ENCODE data around the gene FMNL2.

FMNL2 gene

DNA sequence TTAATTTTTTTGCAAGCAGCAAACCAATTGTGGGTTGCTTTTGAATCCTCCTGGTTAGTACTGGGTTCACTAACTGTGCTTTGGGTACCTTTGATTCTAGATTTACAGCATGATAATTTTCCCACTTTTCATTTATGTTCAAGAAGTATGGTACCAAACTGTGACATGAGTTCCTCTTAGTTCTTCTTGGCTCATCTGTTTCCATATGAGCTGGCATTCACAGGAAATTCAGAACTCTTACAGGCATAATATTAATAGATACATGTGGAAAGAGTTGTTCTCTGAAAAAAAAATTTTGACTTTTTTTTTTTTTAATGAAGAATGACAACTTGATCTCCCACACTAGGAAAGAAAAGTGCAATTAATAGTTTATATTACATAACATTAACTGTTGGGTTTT, 59.4 kb downstream of the FMNL2 start:
- DNase-seq (ENCODE audit: low read depth, low spot score): no peak
- no peak overlapping the region for H3K4me3 ChIP-seq (ENCODE audit: low read length)

DNA sequence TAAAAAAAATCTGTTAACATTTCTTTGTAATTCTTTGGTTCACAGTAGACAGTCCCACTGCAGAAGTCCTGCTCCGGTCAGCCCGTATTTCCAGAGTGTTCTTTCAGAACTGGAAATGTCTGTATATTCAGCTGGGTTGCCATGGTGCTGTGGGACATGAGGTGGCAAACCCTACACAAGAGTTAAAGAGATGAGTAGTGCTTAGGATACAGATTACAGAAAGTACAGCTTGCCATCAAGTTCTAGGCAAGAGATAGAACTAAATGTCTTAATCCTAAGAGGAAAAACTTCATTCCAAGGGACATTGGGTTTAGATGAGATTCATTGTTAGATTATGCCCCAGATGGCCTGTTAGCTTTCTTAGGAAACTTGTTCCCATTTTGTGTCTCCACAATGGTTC, 60.1 kb downstream of the FMNL2 start:
- no peak overlapping the region for H3K4me3 ChIP-seq (ENCODE audit: low read length)
- DNase-seq (ENCODE audit: low read depth, low spot score): no peak

DNA sequence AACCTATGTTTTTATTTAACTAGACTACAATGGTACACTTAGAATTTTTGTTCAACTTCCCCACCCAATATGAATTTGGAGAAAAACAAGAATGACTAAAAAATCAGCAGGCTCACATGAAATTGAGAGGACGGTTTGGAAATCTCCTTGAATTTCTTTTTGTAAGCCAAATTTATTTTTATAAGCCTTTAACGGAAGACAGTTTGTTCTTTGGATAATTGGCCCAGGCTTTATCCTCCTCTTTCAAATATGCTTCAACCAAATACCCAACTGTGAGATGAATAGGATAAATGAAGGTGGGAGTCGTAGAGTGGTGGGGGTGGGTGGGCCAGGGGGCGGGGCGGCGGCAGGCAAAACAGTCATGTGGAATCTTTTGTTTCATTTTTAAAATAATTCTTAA, 60.6 kb downstream of the FMNL2 start:
- no peak for DNase-seq (ENCODE audit: low read depth, low spot score)
- H3K4me3 ChIP-seq (ENCODE audit: low read length): no peak overlapping the region

DNA sequence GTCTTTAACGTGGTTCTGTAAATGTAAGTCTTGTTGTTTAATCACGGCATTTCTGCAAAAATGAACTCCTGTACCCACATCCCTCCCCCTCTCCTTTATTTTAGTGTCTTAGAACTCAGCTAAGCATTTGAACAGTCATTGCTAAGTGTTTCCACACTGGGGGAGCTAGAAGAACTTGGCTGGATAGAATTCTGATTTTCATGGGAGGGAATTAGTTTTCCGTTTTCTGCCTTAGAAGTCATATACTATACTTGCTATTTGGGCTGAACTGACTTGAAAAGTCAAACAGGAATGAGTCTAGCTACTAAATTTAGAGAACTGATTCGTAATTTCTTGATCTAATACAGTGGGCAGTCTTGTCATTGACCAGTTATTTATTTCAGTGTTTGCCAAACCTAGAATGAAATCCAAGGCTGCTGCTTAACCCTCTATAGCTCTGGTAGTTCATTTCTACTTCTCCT, 61.1 kb downstream of the FMNL2 start:
- no peak overlapping the region for H3K4me3 ChIP-seq (ENCODE audit: low read length)
- no peak for DNase-seq (ENCODE audit: low read depth, low spot score)

DNA sequence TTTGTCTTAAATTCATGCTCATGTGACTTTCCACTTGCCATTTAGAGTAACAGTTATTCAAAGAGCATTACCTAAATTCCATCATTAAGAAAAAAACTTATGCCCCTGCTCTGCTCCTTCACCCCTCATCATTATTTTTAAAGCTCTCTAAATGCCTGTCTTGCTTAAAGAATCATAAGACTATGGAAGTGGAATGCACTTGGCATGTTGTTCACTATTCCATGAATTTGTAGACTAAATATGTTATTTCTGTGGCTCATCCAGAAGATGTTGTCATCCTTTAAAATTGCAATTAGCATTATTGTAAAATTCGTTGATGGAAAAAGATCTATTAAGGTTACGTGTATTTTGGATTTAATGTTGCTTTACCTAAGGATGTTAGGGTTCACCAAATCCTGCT, 61.8 kb downstream of the FMNL2 start:
- H3K4me3 ChIP-seq (ENCODE audit: low read length): no peak overlapping the region
- no peak for DNase-seq (ENCODE audit: low read depth, low spot score)

DNA sequence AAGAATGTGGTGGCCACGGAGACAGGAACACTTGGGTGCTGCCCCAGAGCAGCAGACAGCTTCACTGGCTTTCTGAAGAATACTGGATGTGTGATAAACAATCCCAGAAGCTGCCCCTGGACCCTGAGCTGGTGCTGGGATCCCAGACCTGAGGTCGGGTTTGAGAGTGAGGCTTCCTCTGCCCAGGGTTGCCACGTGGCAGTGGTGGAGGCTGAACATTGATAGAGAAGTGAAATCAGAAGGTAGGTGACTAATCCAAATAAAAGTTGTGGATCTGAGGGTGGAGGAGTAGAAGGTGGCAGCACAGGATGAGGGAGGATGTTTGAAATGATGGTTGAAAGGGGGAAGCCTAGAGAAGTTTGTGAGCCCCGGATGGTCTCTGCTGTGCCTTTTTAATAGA, 64.0 kb downstream of the FMNL2 start:
- DNase-seq (ENCODE audit: low read depth, low spot score): no peak
- no peak overlapping the region for H3K4me3 ChIP-seq (ENCODE audit: low read length)

DNA sequence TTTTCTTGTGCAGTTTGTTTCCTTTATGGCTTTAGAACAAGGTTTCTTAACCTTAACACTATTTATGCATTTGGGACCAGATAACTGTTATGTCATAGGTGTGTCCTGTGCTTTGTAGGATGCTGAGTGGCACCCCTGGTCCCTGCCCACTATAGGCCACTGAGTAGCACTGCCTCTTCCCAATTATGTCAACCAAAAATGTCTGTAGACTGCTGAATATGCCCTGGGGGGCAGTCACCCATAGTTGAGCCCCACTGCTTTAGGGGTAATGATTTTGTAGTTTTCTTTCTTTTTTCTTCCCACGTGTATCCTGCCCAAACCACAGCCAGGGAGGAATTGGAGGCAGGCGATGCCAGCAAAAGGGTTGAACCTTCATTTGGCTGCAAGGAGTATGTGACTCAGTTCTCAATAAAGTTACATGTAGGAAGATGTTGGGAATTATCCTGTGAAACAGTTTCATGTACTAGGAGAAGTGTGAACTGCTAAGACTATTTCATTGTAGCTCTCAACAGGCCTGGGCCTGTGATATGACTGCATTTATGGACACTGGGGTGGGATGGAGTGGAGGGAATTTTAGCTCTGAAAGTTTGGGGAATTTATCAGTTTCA, 65.7 kb downstream of the FMNL2 start:
- DNase-seq (ENCODE audit: low read depth, low spot score): no peak
- no peak overlapping the region for H3K4me3 ChIP-seq (ENCODE audit: low read length)

DNA sequence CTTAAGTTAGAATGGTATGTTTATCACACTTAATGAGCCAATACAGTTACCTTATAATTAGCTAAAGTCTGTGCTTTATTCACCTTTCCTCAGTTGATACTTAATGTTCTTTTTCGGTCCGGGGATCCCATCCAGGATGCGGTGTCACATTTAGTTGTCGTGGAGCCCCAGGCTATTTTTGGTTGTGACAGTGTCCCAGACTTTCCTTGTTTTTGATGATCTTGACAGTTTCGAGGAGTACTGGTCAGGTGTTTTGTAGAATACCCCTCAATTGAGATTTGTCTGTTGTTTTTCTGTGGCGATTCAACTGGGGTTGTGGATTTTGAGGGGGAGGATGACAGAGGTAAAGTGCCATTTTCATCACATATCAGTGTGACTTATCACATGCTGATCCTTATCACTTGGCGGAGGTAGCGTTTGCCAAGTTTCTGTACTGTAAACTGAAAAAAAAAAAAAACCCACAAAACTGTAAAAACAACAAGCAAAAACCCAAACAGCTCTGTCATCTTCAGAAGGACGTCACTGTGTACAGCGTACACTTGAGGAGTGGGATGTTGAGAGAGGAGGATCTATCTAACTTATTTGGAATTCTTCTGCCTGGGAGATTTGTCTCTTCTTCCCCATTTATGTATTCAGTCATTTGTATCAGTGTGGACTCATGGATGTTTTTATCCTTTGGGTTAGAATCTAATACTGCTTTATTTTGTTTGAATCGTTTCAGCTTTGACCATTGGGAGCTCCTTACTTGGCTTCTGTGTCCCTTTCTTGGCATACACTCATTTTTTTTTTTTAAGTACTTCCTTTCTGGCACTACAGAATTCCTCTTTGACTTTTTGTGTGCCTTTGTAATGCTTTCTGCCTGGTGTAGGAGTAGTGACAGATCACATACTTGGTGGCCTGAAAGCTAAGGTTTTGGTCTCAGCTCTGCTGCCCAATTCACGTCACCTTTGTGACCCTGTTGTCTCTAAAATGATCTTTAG, 68.1 kb downstream of the FMNL2 start:
- peak; percentile 30 for DNase-seq (ENCODE audit: low read depth, low spot score)
- H3K4me3 ChIP-seq (ENCODE audit: low read length): no peak overlapping the region

DNA sequence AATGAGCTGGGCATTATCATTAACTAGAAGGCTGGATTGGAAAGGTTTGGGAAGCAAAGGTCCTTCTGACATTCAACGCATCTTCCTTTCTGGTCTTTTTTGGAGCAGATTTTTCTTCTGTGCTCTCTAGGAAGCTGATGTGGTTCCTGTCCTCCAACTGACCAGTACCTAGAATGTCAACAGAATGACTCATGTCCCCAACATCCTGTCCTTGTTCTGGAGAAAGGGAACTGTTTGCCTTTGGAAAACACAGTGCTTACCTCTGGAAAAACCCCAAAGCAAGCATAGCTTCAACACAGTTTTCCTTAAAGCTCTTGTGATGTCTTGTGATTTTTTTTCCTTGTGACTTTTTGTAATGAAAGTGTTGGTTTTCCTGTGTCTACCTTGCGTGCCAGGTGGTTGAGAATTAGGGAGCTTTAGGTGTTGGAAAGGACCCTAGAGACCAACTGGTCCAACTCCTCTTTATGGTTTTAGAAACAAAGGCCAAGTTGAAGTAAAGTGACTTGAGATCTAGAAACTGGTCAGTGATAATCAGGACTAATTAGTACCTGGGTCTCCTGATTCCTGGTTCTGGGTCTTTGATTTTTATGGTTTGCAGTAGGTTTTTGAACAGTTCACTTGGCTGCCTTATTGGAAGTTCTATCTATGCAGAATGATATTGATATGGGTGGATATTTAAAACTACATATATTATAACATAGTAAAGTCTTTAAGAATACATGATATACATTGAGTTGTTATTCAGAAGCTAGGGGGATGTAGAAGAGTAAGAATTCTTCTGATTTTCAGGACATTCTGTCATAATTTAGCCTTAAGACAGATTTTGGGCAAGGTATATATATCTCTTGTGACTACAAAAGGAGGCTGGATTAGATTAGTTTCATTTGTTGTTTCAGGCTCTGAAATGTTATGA, 70.5 kb downstream of the FMNL2 start:
- DNase-seq (ENCODE audit: low read depth, low spot score): no peak
- H3K4me3 ChIP-seq (ENCODE audit: low read length): no peak overlapping the region

DNA sequence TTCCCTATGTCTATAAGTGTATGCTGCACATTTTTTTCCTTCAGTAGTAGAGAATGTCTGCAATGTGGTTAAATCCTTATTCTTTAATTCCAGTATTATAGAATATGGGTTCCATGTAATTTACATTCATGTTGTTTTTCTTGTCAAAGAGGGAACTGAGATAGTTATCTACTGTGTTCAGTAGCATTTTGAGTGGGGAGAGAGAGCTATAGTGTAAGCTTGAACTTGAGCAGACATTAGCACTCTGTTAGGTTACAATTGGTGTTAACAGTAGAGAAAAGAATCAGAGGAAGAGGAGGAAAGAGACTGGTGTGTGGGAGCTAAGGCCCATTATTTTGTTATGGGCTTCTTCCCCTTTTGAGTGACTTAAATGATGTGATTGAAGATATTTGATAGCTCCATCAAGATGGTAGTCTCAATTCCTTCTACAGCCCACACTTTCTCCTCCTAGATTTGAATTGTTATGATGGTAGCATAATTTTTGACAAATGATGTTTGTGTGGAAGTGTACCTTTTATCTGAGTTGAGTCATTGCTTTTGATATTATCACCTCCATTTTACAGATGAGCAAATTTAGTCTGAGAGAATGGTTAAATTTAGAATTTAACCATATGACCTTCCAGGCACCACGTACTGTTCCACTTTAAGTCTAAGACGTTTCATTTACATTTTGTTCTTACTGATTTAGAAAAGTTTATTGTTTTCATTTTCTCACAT, 71.3 kb downstream of the FMNL2 start:
- H3K4me3 ChIP-seq (ENCODE audit: low read length): no peak overlapping the region
- DNase-seq (ENCODE audit: low read depth, low spot score): no peak

DNA sequence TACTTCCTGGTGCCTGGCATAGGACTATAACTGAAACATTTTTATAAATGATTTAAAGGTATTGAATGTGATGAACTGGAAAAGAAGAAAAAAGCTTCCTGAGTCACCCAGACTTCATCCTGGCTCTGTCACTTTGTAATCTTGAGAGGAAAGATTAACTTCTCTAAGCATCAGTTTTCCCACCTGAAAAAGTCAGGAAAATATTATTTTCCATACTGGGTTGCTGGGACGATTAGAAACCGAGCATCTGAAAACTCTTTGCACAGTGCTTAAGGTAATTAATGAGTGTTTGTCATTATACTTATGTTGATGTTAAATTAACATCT, 71.8 kb downstream of the FMNL2 start:
- H3K4me3 ChIP-seq (ENCODE audit: low read length): no peak overlapping the region
- no peak for DNase-seq (ENCODE audit: low read depth, low spot score)

DNA sequence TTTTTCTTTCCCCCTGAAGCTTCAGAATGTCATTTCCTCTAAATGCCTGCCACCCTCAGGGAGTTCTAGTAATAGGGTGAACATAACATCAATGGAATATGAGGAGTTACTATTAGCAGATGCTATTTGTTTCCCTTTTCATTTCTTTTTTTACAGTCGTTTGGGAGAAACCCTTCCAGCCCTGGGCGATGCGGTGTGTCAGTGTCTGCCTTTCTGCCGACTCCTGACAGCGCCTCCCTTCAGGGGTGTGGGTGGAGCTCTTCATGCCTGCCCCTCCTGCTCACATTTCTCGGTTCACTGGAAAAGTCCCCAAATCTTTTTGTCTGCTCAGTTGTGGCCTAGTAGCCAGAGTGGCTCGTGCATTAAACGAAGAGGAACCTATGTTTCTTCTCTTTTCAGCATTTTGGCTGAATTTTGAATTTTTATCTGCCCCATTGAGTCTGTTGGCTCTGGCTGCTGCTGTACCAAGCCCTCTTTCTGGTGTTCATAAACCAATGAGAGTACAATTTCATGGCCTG, 72.3 kb downstream of the FMNL2 start:
- DNase-seq (ENCODE audit: low read depth, low spot score): no peak
- no peak overlapping the region for H3K4me3 ChIP-seq (ENCODE audit: low read length)

DNA sequence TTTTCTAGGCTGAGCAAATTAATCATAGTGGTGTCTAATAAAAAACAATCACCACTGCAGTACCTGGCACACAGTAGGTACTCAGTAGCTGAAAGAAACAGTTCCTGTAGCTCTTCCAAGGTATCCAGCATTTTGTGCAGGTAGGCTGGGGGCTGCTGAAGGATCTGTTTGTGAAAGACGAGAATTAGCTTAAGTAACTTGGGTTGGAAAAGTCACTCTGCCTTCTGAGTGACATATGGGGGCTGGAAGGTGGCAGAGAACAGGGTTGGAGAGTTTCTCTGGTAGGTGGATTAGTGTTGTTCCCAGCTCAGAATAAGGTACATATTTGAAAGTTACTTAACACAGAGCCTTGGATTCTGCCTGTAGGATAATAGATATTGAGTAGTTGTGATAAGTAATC, 72.8 kb downstream of the FMNL2 start:
- no peak overlapping the region for H3K4me3 ChIP-seq (ENCODE audit: low read length)
- no peak for DNase-seq (ENCODE audit: low read depth, low spot score)

DNA sequence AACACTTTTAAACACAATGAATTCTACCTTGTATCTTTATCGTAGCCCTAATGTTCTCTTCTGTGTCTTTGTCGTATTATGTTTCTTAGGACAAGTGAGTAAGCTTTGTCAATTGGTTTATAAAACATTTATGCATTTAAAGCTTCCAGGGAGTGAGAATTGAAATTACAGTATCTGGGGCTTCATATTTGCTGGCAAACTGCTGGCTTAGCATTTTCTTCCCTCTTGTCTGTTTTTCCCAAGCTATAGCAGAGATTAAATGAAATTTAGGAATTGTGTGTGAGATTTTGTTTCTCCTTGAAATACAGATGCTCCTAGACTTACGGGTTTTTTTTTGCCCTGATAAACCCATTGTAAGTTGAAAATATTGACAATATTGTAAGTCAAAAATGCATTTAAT, 73.3 kb downstream of the FMNL2 start:
- no peak for DNase-seq (ENCODE audit: low read depth, low spot score)
- no peak overlapping the region for H3K4me3 ChIP-seq (ENCODE audit: low read length)

DNA sequence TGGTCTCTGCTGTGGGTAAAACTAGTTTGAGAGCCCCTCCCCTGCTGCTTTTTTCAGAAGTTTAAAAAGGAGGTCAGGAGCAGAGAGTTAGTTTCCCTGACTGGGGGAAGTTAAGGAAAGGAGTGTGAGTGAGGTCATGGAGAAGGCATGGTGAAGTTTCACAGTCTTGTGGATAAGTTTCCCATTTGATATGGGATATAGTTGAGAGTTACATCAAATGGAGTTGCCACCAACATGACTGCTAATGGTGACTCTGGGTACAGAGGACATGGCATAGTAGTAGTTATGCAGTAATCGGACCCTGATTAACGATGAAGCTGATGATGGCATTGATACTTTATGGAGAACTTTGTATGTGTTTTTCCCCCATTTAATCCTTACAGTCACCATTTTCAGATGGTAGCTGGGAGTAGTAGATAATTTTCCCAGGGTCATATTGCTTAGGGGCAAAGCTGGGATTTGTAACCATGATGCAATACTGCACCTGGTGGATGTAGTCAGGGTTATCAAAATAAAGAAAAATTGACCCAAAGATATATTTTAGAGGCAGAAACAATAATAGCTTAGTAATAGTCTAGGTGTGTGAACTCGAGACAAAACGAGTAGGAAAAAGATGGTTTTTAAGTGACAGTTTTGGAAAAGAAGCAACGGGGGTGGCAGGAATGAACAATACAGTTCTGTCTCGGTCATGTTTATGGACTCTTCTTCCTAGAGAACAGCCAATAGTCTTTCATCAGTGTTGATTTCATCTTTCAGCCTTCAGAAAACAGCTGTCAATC, 74.6 kb downstream of the FMNL2 start:
- H3K4me3 ChIP-seq (ENCODE audit: low read length): no peak overlapping the region
- no peak for DNase-seq (ENCODE audit: low read depth, low spot score)

DNA sequence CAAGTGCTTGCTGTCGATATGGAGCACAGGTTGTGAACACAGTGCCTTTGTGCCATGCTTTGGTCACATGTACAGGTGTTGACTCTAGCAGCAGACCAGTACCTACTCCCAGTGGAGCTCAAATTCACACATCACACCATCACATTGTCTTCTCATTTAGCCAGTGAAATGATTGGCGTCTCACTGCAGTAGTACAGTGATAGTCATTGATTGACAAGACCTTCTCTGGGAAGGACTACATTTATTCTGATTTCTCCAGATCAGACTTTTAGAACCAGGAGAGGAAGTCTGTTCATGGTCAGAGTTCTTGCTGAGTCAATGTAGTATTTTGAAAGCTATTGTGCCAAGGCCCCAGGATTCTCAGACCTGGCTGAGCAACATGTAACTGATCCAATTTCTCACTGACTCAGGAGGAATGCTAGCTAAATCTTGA, 75.2 kb downstream of the FMNL2 start:
- H3K4me3 ChIP-seq (ENCODE audit: low read length): no peak overlapping the region
- DNase-seq (ENCODE audit: low read depth, low spot score): no peak

DNA sequence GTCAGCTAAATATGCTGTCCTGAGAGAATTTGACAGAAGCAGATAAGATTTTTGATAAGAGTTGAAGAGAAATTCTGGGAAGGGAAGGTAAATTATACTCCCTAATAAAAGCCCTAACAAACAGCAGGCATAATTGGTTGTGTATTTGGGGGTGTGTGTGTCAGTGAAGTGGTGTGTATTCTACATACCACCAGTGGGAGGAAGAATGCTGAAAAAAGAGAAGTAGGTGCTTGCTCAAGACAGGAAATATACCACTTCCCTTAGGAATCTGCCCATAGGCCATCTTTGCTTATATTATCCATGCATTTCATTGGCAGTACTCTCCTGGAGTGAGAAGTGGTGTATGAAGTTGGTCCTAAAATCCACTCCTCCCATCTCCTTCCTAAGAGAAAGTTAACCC, 76.2 kb downstream of the FMNL2 start:
- H3K4me3 ChIP-seq (ENCODE audit: low read length): no peak overlapping the region
- no peak for DNase-seq (ENCODE audit: low read depth, low spot score)

All from Jurkat, Clone E6-1 (cell line).